ENCODE data around the gene MYO1F.

DNA sequence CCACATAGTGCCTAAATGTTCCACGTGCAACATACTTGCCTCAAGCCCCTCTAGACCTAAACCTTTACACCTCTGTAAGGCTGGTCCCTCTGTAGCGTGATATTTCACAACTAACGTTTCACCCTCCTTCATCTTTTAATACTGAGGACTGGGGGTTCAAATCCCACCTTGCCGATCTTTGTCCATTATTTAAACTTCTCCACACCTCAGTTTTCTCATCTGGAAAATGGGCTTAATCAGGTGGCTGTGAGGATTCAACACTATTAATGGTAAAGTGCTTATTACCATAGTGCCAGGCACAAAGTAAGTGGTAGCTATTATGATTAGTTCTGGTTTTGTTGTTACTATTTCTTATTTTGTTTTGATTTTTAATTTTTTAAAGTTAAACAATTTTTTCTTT, 40.7 kb upstream of the MYO1F start:
- TF ChIP-seq, protein P1, sequence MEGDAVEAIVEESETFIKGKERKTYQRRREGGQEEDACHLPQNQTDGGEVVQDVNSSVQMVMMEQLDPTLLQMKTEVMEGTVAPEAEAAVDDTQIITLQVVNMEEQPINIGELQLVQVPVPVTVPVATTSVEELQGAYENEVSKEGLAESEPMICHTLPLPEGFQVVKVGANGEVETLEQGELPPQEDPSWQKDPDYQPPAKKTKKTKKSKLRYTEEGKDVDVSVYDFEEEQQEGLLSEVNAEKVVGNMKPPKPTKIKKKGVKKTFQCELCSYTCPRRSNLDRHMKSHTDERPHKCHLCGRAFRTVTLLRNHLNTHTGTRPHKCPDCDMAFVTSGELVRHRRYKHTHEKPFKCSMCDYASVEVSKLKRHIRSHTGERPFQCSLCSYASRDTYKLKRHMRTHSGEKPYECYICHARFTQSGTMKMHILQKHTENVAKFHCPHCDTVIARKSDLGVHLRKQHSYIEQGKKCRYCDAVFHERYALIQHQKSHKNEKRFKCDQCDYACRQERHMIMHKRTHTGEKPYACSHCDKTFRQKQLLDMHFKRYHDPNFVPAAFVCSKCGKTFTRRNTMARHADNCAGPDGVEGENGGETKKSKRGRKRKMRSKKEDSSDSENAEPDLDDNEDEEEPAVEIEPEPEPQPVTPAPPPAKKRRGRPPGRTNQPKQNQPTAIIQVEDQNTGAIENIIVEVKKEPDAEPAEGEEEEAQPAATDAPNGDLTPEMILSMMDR (IDR thresholded peaks at IDR 0.05) = no peak
- no peak for TF ChIP-seq POLR2A (IDR thresholded peaks at IDR 0.05)
